ENCODE data around the gene PGM2L1. TPM values are rescaled to one million over a fixed set of nuclear protein-coding genes. Genes with fewer than 3 reads are reported as not detected.

The PGM2L1 gene
- total RNA-seq, 4 donors from 2014 or later: 1.2 to 5.8 (median 3.0) TPM

- peaks cover 0 to 19% (median 1%) of the 10 kb centered on the region in 4 donors for H3K4me1 ChIP-seq
- no peaks in the 10 kb centered on the region for H3K27me3 ChIP-seq
- H3K27ac ChIP-seq: peak overlapping the region in 2 of 4 donors; percentile 25 to 46
- TF ChIP-seq POLR2A (IDR thresholded peaks at IDR 0.05): no peak
- no peak for TF ChIP-seq CTCF (IDR thresholded peaks at IDR 0.05)
- H3K36me3 ChIP-seq: no peaks in the 10 kb centered on the region
- no peak overlapping the region for H3K4me3 ChIP-seq
- DNase-seq: no peak
- no peaks in the 10 kb centered on the region for H3K9me3 ChIP-seq
Observed at GRCh38 chr11:74442636-74443035, 44.4 kb upstream of the PGM2L1 start.

DNA sequence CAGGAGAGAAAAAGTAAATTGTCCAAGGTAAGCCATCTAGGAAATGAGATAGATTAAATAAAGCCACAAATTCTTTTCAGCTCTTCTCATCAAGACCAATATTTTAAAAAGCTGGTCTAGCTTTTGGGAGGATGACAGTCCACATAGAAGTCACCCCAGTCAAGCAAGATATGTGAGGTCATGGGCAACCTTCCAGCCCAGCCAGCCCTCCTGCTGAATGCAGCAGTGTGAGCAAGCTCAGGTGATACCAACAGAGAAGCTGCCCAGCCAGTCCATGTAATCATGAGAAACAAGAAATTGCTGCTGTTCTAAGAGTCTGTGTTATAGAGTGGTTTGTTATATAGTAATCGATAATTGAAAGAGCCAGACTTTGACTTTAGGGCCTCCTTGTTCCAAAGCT lies 40.4 kb upstream of the PGM2L1 start:
- Histone ChIP-seq H3K4me3 (no peak overlapping the region), H3K9me3 (no peaks in the 10 kb centered on the region), H3K36me3 (no peaks in the 10 kb centered on the region), H3K4me1 (peaks cover 0 to 10% (median 1%) of the 10 kb centered on the region in 4 donors), H3K27me3 (no peaks in the 10 kb centered on the region), H3K27ac (no peak overlapping the region)
- DNase-seq: no peak
- TF ChIP-seq CTCF (IDR thresholded peaks at IDR 0.05): no peak
- TF ChIP-seq POLR2A (IDR thresholded peaks at IDR 0.05): no peak

DNA sequence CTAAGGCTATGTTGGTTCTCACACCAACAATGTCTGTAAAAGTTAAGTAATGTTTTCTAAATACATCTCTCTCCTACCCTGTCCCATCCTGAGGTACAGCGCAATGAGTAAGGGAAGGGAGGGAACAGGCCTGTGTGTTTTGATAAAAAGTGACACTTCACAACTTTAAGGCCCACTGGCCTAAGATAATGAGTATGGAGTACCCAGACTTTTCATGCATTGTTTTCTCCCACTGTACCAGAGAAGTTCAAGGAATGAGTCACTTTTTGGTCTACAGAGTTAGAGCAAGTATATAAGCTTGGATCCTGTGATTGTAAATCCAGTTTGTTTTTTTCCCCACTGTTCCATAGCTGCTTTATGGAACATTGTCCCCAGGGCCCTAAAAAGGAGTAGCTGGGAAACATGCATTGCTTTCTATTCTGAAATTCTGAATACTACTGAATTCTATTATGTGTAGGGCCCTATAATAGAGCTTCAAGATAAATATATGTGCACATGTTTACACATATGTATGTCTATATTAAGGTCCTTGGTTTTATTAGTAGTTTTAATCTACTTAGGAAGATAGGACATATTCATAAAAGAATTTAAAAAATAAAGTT lies 39.3 kb upstream of the PGM2L1 start:
- H3K4me1 ChIP-seq: no peaks in the 10 kb centered on the region
- H3K4me3 ChIP-seq: no peak overlapping the region
- no peak overlapping the region for H3K27ac ChIP-seq
- no peaks in the 10 kb centered on the region for H3K9me3 ChIP-seq
- H3K36me3 ChIP-seq: no peaks in the 10 kb centered on the region
- no peaks in the 10 kb centered on the region for H3K27me3 ChIP-seq
- no peak for DNase-seq
- no peak for TF ChIP-seq CTCF (IDR thresholded peaks at IDR 0.05)
- no peak for TF ChIP-seq POLR2A (IDR thresholded peaks at IDR 0.05)

DNA sequence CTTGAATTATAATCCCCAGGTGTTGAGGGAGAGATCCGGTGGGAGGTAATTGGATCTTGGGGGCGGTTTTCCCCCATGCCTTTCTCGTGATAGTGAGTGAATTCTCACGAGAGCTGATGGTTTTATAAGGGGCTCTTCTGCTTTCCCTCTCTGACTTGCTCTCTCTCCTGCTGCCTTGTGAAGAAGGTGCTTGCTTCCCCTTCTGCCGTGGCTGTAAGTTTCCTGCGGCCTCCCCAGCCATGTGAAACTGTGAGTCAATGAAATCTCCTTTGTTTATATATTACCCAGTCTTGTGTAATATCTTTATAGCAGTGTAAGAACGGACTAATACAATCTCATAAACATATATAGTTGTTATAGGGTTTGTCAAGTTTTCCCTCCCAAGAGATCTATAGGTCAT lies 36.3 kb upstream of the PGM2L1 start:
- H3K27ac ChIP-seq: no peak overlapping the region
- H3K4me3 ChIP-seq: no peak overlapping the region
- no peaks in the 10 kb centered on the region for H3K9me3 ChIP-seq
- no peaks in the 10 kb centered on the region for H3K27me3 ChIP-seq
- no peak for DNase-seq
- TF ChIP-seq POLR2A (IDR thresholded peaks at IDR 0.05) (no peak), CTCF (IDR thresholded peaks at IDR 0.05) (no peak)
- no peaks in the 10 kb centered on the region for H3K36me3 ChIP-seq
- no peaks in the 10 kb centered on the region for H3K4me1 ChIP-seq

- no peaks in the 10 kb centered on the region for H3K27me3 ChIP-seq
- H3K27ac ChIP-seq: no peak overlapping the region
- H3K9me3 ChIP-seq: peaks cover 0 to 3% (median 0%) of the 10 kb centered on the region in 4 donors
- no peaks in the 10 kb centered on the region for H3K4me1 ChIP-seq
- no peaks in the 10 kb centered on the region for H3K36me3 ChIP-seq
- TF ChIP-seq CTCF (IDR thresholded peaks at IDR 0.05) (no peak), POLR2A (IDR thresholded peaks at IDR 0.05) (no peak)
- no peak overlapping the region for H3K4me3 ChIP-seq
- DNase-seq: no peak
Observed at GRCh38 chr11:74429205-74429604, 31.0 kb upstream of the PGM2L1 start.
